Left cardiac atrium (tissue), 4 donors: ENCODE measurements around the gene JADE1. TPM values are rescaled to one million over a fixed set of nuclear protein-coding genes. Genes with fewer than 3 reads are reported as not detected.

Source experiments
- ATAC-seq, 2 donors: fragments of 200-7000 bp; cut with Tn5 transposase; one replicate each; pipeline ENCODE4 v1.9.1; 2020; ENCODE audit warnings: mild to moderate bottlenecking in 2 of 2, moderate library complexity in 2 of 2
- DNase-seq: peaks from one replicate; pipeline ENCODE4 v3.0.0-alpha.2; 2020
- intact Hi-C, 2 donors: fragments of 100-400 bp; cut with DNase I; formaldehyde crosslinking; loops; one replicate each; pipeline versions ENCODE4 v1.14.1 to v1.15.1; 2022 to 2023
- total RNA-seq, 2 donors: library from RNA; stranded (reverse); fragmentation: NEBNext Ultra II Directional; extraction: Animal tissue kit (Norgen Biotek cat#: 25700); gene quantifications; one replicate each; pipeline ENCODE4 v1.2.1, GENCODE V29; 2021
- donor health status: DM: no; HTN: yes; CAD: no.
- donor health status: DM: no; HTN: yes; CAD: no; lungs with severe emphysema.
- donor health status: DM: yes; HTN: yes; CAD: no.
- donor health status: Dilated cardiomyopathy.

Gene JADE1
- total RNA-seq, 2 donors from 2014 or later: 22.7 to 32.3 TPM

GRCh38 chr4:128916832-128917231, 107.3 kb downstream of the JADE1 start:
- no peak for DNase-seq

GRCh38 chr4:128917781-128918180, 108.3 kb downstream of the JADE1 start:
- ATAC-seq: no peak
- DNase-seq: no peak
- intact Hi-C loops: no loop called here

More at GRCh38 chr4:128916832-128917231, 107.3 kb downstream of the JADE1 start:
- intact Hi-C loops: no loop called here
- peak; percentile 44 to 64 for ATAC-seq

- ATAC-seq (no peak), DNase-seq (no peak)
- intact Hi-C loops: no loop called here
These were observed 112.5 kb downstream of the JADE1 start for GRCh38 chr4:128921954-128922353.
